ENCODE data around the gene PPFIA1.

GRCh38 chr11:70247042-70247709 lies 23.3 kb upstream of the PPFIA1 start:
- no peak for TF ChIP-seq CTCF (IDR thresholded peaks at IDR 0.05)
- TF ChIP-seq ZNF232 (CRISPR knock-in tag; IDR thresholded peaks at IDR 0.05), result no peak
- no peak for TF ChIP-seq ATF6 (CRISPR knock-in tag; IDR thresholded peaks at IDR 0.05)
- no peak for TF ChIP-seq NR1H2 (CRISPR knock-in tag; IDR thresholded peaks at IDR 0.05)
- TF ChIP-seq ZNF425 (CRISPR knock-in tag; conservative IDR thresholded peaks at IDR 0.05), result no peak
- TF ChIP-seq ZNF423 (CRISPR knock-in tag; IDR thresholded peaks at IDR 0.05), result no peak
- TF ChIP-seq E2F4 (CRISPR knock-in tag; IDR thresholded peaks at IDR 0.05; ENCODE audit: borderline replicate concordance, low read depth), result no peak
- no peak for TF ChIP-seq ATF3 (CRISPR knock-in tag; conservative IDR thresholded peaks at IDR 0.05)
- TF ChIP-seq NFYB (CRISPR knock-in tag; conservative IDR thresholded peaks at IDR 0.05; ENCODE audit: low read depth), result no peak
- no peak for TF ChIP-seq SMAD4 (CRISPR knock-in tag; IDR thresholded peaks at IDR 0.05)
- TF ChIP-seq ATF1 (CRISPR knock-in tag; IDR thresholded peaks at IDR 0.05), result no peak
- TF ChIP-seq ZNF121 (CRISPR knock-in tag; IDR thresholded peaks at IDR 0.05), result no peak
- TF ChIP-seq TP53 (CRISPR knock-in tag; IDR thresholded peaks at IDR 0.05), result no peak
- no peak for TF ChIP-seq SMAD3 (CRISPR knock-in tag; IDR thresholded peaks at IDR 0.05; ENCODE audit: borderline replicate concordance)

Data from WTC11 (cell line).